Endothelial cell of umbilical vein (primary cell): Measurements from ENCODE around the gene BCAS3. TPM values are rescaled to one million over a fixed set of nuclear protein-coding genes. Genes with fewer than 3 reads are reported as not detected.

Experiments
- BruUV-seq: library from RNA; stranded (reverse); fragments of 400-500 nt; replicated peaks from 2 replicates; lab custom pipeline; 2021; lab: Mats Ljungman, UMichigan
- CTCF ChIA-PET: fragments of 300-600, 350-600 bp; sonication (Branson Sonifier 250); formaldehyde crosslinking; loops from one replicate; lab custom pipeline; 2021; ENCODE audit warnings: antibody characterized with exemption, inconsistent platforms; lab: Charles Lee
- POLR2A ChIA-PET: fragments of 300-600, 350-600 bp; sonication (Branson Sonifier 250); formaldehyde crosslinking; loops from one replicate; lab custom pipeline; 2021; ENCODE audit warnings: antibody characterized with exemption, inconsistent platforms; lab: Charles Lee
- DNase-seq: peaks from one replicate; pipeline ENCODE4 v3.0.0-alpha.2; 2011; ENCODE audit warnings: low read depth, low spot score
- FAIRE-seq: peaks from 2 replicates; lab custom pipeline; 2011; peaks lifted over from hg19 to GRCh38; lab: Jason Lieb, UNC
- H2AFZ ChIP-seq: 2 replicates; pipeline ENCODE4 v1.6.0; 2012; ENCODE audit warnings: low read depth, low read length, control low read depth, inconsistent platforms
- H3K27ac ChIP-seq: 2 replicates; pipeline ENCODE4 v1.5.1; 2011; ENCODE audit warnings: low read depth, mild to moderate bottlenecking, control low read depth, low read length, moderate library complexity; ENCODE audit not compliant: insufficient read depth
- H3K27me3 ChIP-seq, 2 experiments: 2 replicates each; pipeline versions ENCODE4 v1.6.0 to v1.6.1; 2011; ENCODE audit warnings: low read length in 2 of 2, mixed read lengths in 1 of 2; ENCODE audit not compliant: control insufficient read depth in 2 of 2, insufficient read depth in 2 of 2
- H3K36me3 ChIP-seq, 2 experiments: 2 replicates in 1 of 2; 3 replicates in 1 of 2; pipeline ENCODE4 v1.5.1; 2011; ENCODE audit warnings: low read length in 2 of 2, mild to moderate bottlenecking in 1 of 2, moderate library complexity in 1 of 2; ENCODE audit not compliant: control insufficient read depth in 2 of 2, insufficient read depth in 2 of 2; ENCODE audit errors: extremely low read depth in 1 of 2
- H3K4me1 ChIP-seq: 3 replicates; pipeline ENCODE4 v1.5.1; 2011; ENCODE audit warnings: mild to moderate bottlenecking, low read length; ENCODE audit not compliant: control insufficient read depth, insufficient read depth; ENCODE audit errors: extremely low read depth
- H3K4me2 ChIP-seq: 2 replicates; pipeline ENCODE4 v1.6.1; 2011; ENCODE audit warnings: low read length, control low read depth, mixed read lengths; ENCODE audit not compliant: insufficient read depth
- H3K4me3 ChIP-seq, 3 experiments: fragments of 200-600 bp in 1 of 3; sonication (generic), shearing (Covaris generic) in 1 of 3; replicated peaks in 1 of 3; 2 replicates each; pipeline ENCODE4 v1.5.1; 2011 to 2016; ENCODE audit warnings: control low read depth in 3 of 3, low read length in 3 of 3, mild to moderate bottlenecking in 2 of 3, inconsistent platforms in 1 of 3, low read depth in 1 of 3, moderate library complexity in 1 of 3; ENCODE audit not compliant: insufficient read depth in 1 of 3
- H3K79me2 ChIP-seq: 2 replicates; pipeline ENCODE4 v1.6.0; 2012; ENCODE audit warnings: low read length, inconsistent platforms; ENCODE audit not compliant: control insufficient read depth, insufficient read depth
- H3K9ac ChIP-seq: replicated peaks from 2 replicates; pipeline ENCODE3; 2011; ENCODE audit warnings: low read length, control low read depth; ENCODE audit not compliant: insufficient read depth; ENCODE audit errors: extremely low read depth
- H3K9me1 ChIP-seq: replicated peaks from 3 replicates; pipeline ENCODE4 v1.6.0; 2011; ENCODE audit warnings: mild to moderate bottlenecking, low read length; ENCODE audit not compliant: control insufficient read depth, insufficient read depth; ENCODE audit errors: extremely low read depth
- H3K9me3 ChIP-seq: replicated peaks from 2 replicates; pipeline ENCODE4 v1.5.1; 2012; ENCODE audit warnings: low read length, inconsistent platforms; ENCODE audit not compliant: control insufficient read depth, insufficient read depth
- H4K20me1 ChIP-seq: replicated peaks from 2 replicates; pipeline ENCODE3; 2011; ENCODE audit warnings: mild to moderate bottlenecking, low read length; ENCODE audit not compliant: control insufficient read depth, insufficient read depth; ENCODE audit errors: extremely low read depth
- CTCF ChIP-seq, 2 donors: IDR thresholded peaks; 1 replicate in 1 of 2; 2 replicates in 1 of 2; pipeline ENCODE4 v1.5.1; 2011; ENCODE audit warnings: low read length in 2 of 2, mild to moderate bottlenecking in 2 of 2, moderate library complexity in 2 of 2, control low read depth in 1 of 2, inconsistent platforms in 1 of 2, low read depth in 1 of 2; ENCODE audit not compliant: insufficient read depth in 1 of 2; ENCODE audit errors: extremely low read depth in 1 of 2
- EZH2 ChIP-seq: IDR thresholded peaks from 2 replicates; pipeline ENCODE4 v1.6.1; 2012; ENCODE audit warnings: borderline replicate concordance, low read depth, mild to moderate bottlenecking, moderate library complexity, low read length, inconsistent platforms; ENCODE audit not compliant: severe bottlenecking
- FOS ChIP-seq: IDR thresholded peaks from 2 replicates; pipeline ENCODE4 v1.6.1; 2011; ENCODE audit warnings: mild to moderate bottlenecking, low read length, moderate library complexity, borderline replicate concordance; ENCODE audit not compliant: insufficient read depth
- GATA2 ChIP-seq: IDR thresholded peaks from 2 replicates; pipeline ENCODE4 v1.7.0; 2011; ENCODE audit warnings: low read depth, mild to moderate bottlenecking, moderate library complexity, mixed read lengths, low read length; ENCODE audit not compliant: insufficient read length, insufficient read depth
- JUN ChIP-seq: IDR thresholded peaks from 2 replicates; pipeline ENCODE4 v1.6.1; 2011; ENCODE audit warnings: borderline replicate concordance, low read depth; ENCODE audit not compliant: insufficient read length, insufficient read depth
- MAX ChIP-seq: IDR thresholded peaks from 2 replicates; pipeline ENCODE4 v1.6.1; 2011; ENCODE audit not compliant: insufficient read depth, insufficient read length
- MYC ChIP-seq: IDR thresholded peaks from one replicate; pipeline ENCODE4 v1.6.1; 2011; ENCODE audit warnings: mild to moderate bottlenecking, low read depth, low read length
- POLR2A ChIP-seq: IDR thresholded peaks from 2 replicates; pipeline ENCODE4 v1.6.1; 2012; ENCODE audit warnings: low read depth, mild to moderate bottlenecking, control low read depth, low read length
- POLR2AphosphoS5 ChIP-seq: IDR thresholded peaks from 2 replicates; pipeline ENCODE4 v1.6.1; 2012; ENCODE audit warnings: low read depth, mild to moderate bottlenecking, control low read depth, low read length, moderate library complexity; ENCODE audit not compliant: insufficient read depth
- dilution Hi-C: fragments of 300-500 bp; cut with MboI; formaldehyde crosslinking; loops from one replicate; pipeline ENCODE4 v1.15.0; 2019; ENCODE audit warnings: low sequenced_read_pairs; ENCODE audit not compliant: extremely low pct_ligation_motif_present
- intact Hi-C: fragments of 100-400 bp; cut with micrococcal nuclease; formaldehyde crosslinking; loops from one replicate; pipeline ENCODE4 v1.10.0; 2022
- polyA plus RNA-seq, 4 experiments: library from polyadenylated mRNA; depleted of rRNA in 3 of 4; stranded (reverse) in 3 of 4; unstranded in 1 of 4; fragments of >200 nt; gene quantifications; 2 replicates each; pipeline versions ENCODE4 v1.2.1 to v1.2.3, GENCODE V29; 2011 to 2012; ENCODE audit warnings: missing spikeins in 1 of 4
- total RNA-seq: library from RNA; stranded (reverse); gene quantifications from 2 replicates; pipeline ENCODE4 v1.2.3, GENCODE V29; 2021

BCAS3 gene
- total and polyA plus RNA-seq, 2 donors (not counting 3 experiments of a cell fraction or from before 2014, with no cell fraction given), result 8.2 to 16.0 TPM

GRCh38 chr17:61026818-61027217 lies 349.2 kb downstream of the BCAS3 start:
- Histone ChIP-seq H3K9me1 (no peaks in the 10 kb centered on the region), H3K79me2 (no peaks in the 10 kb centered on the region), H3K27ac (no peak overlapping the region), H3K4me1 (no peaks in the 10 kb centered on the region), H2AFZ (no peak overlapping the region), H3K4me3 (no peak overlapping the region), H3K4me2 (no peak overlapping the region), H3K9me3 (no peaks in the 10 kb centered on the region), H3K27me3 (no peaks in the 10 kb centered on the region), H4K20me1 (no peaks in the 10 kb centered on the region), H3K9ac (no peak overlapping the region), H3K36me3 (no peaks in the 10 kb centered on the region)
- intact Hi-C loops, result no loop called here
- CTCF ChIA-PET, result interaction anchor here (1.0 to 1.6 kb wide), 8 partner anchors 8 to 306 kb away, joined by 3 to 6 read pairs (median 3); no protein-coding TSS in a partner anchor
- dilution Hi-C loops, result no loop called here
- BruUV-seq, result no TSS peak
- no peak for TF ChIP-seq JUN
- no peak for TF ChIP-seq FOS
- no peak for TF ChIP-seq EZH2
- no peak for TF ChIP-seq POLR2A
- no peak for TF ChIP-seq POLR2AphosphoS5
- no peak for TF ChIP-seq MYC
- no peak for TF ChIP-seq MAX
- TF ChIP-seq GATA2, result no peak
- TF ChIP-seq CTCF (IDR thresholded peaks at IDR 0.05; ENCODE audit: extremely low read depth in 1 of 2, insufficient read depth in 1 of 2, low read depth in 1 of 2, low read length in 2 of 2), result no peak
- POLR2A ChIA-PET, result no interaction called here
- no peak for DNase-seq
- no peak for FAIRE-seq
